Measurements from ENCODE around the gene LTBP2.

Gene LTBP2

GRCh38 chr14:74587363-74587707 lies 24.7 kb downstream of the LTBP2 start:
- no peak for DNase-seq

- DNase-seq, result no peak
Observed at GRCh38 chr14:74586681-74587362, 25.2 kb downstream of the LTBP2 start.

- DNase-seq, result no peak
Observed at GRCh38 chr14:74585406-74586335, 26.4 kb downstream of the LTBP2 start.

- no peak for DNase-seq
Observed at GRCh38 chr14:74584951-74585350, 27.1 kb downstream of the LTBP2 start.

GRCh38 chr14:74583689-74584434 lies 28.2 kb downstream of the LTBP2 start:
- no peak for DNase-seq

- DNase-seq, result no peak
Observed at GRCh38 chr14:74582910-74583581, 29.0 kb downstream of the LTBP2 start.

GRCh38 chr14:74580275-74580672 lies 31.8 kb downstream of the LTBP2 start:
- no peak for DNase-seq

- DNase-seq, result no peak
Observed at GRCh38 chr14:74579447-74580274, 32.4 kb downstream of the LTBP2 start.

GRCh38 chr14:74578479-74578878 lies 33.6 kb downstream of the LTBP2 start:
- DNase-seq, result no peak

- no peak for DNase-seq
Observed at GRCh38 chr14:74577948-74578275, 34.1 kb downstream of the LTBP2 start.

- no peak for DNase-seq
Observed at GRCh38 chr14:74577247-74577947, 34.6 kb downstream of the LTBP2 start.

GRCh38 chr14:74575936-74576335 lies 36.1 kb downstream of the LTBP2 start:
- DNase-seq, result no peak

GRCh38 chr14:74575507-74575906 lies 36.5 kb downstream of the LTBP2 start:
- DNase-seq, result no peak

- DNase-seq, result no peak
Observed at GRCh38 chr14:74574706-74575105, 37.3 kb downstream of the LTBP2 start.

GRCh38 chr14:74574090-74574433 lies 38.0 kb downstream of the LTBP2 start:
- DNase-seq, result no peak

- no peak for DNase-seq
Observed at GRCh38 chr14:74573421-74574089, 38.5 kb downstream of the LTBP2 start.

GRCh38 chr14:74572726-74573301 lies 39.2 kb downstream of the LTBP2 start:
- DNase-seq, result no peak

GRCh38 chr14:74571901-74572725 lies 39.9 kb downstream of the LTBP2 start:
- no peak for DNase-seq

- no peak for DNase-seq
Observed at GRCh38 chr14:74571441-74571841, 40.6 kb downstream of the LTBP2 start.

- no peak for DNase-seq
Observed at GRCh38 chr14:74570696-74571095, 41.3 kb downstream of the LTBP2 start.
